Liver (tissue), 9 donors: ENCODE measurements around the gene ABHD17A. TPM values are rescaled to one million over a fixed set of nuclear protein-coding genes. Genes with fewer than 3 reads are reported as not detected.
A peak's percentile ranks its signal among the peaks of the same experiment; 100 is the strongest.

Experiments used
- DNase-seq: peaks from one replicate; pipeline ENCODE4 v3.0.0-alpha.2; 2017; ENCODE audit warnings: low spot score
- H3K27ac ChIP-seq, 2 donors: one replicate each; pipeline ENCODE4 v1.7.0; 2013; ENCODE audit warnings: inconsistent platforms in 2 of 2, low read length in 2 of 2, control low read depth in 1 of 2, low read depth in 1 of 2, mild to moderate bottlenecking in 1 of 2
- H3K27me3 ChIP-seq, 4 donors: one replicate each; pipeline versions ENCODE4 v1.6.1 to v1.7.0; 2013; ENCODE audit warnings: low read length in 3 of 4, inconsistent platforms in 1 of 4, mild to moderate bottlenecking in 1 of 4, moderate library complexity in 1 of 4; ENCODE audit not compliant: control insufficient read depth in 4 of 4, insufficient read depth in 4 of 4
- H3K36me3 ChIP-seq, 4 donors: one replicate each; pipeline versions ENCODE4 v1.6.1 to v1.7.0; 2013; ENCODE audit warnings: low read length in 3 of 4, mild to moderate bottlenecking in 3 of 4, low read depth in 1 of 4, moderate library complexity in 1 of 4; ENCODE audit not compliant: control insufficient read depth in 4 of 4, insufficient read depth in 3 of 4
- H3K4me1 ChIP-seq, 4 donors: one replicate each; pipeline versions ENCODE4 v1.6.1 to v1.7.0; 2013; ENCODE audit warnings: low read length in 3 of 4, mild to moderate bottlenecking in 3 of 4, moderate library complexity in 1 of 4; ENCODE audit not compliant: control insufficient read depth in 4 of 4, insufficient read depth in 4 of 4
- H3K4me3 ChIP-seq, 3 donors: one replicate each; pipeline versions ENCODE4 v1.6.1 to v1.7.0; 2013; ENCODE audit warnings: low read length in 3 of 3, control low read depth in 1 of 3, low read depth in 1 of 3, mild to moderate bottlenecking in 1 of 3
- H3K9ac ChIP-seq, 2 donors: one replicate each; pipeline ENCODE4 v1.7.0; 2013; ENCODE audit warnings: low read length in 2 of 2, mild to moderate bottlenecking in 2 of 2, moderate library complexity in 2 of 2, control low read depth in 1 of 2, low read depth in 1 of 2
- H3K9me3 ChIP-seq, 4 donors: one replicate each; pipeline versions ENCODE4 v1.6.1 to v1.7.0; 2013; ENCODE audit warnings: low read length in 3 of 4; ENCODE audit not compliant: control insufficient read depth in 4 of 4
- EGR1 ChIP-seq, 2 donors: IDR thresholded peaks; 2 replicates each; pipeline ENCODE4 v1.6.1; 2016 to 2018; ENCODE audit warnings: antibody characterized with exemption in 2 of 2, low read depth in 2 of 2
- FOXA1 ChIP-seq: IDR thresholded peaks from 2 replicates; pipeline ENCODE4 v1.6.1; 2016; ENCODE audit warnings: antibody characterized with exemption
- GABPA ChIP-seq, 2 donors: IDR thresholded peaks in 1 of 2; conservative IDR thresholded peaks in 1 of 2; 2 replicates each; pipeline ENCODE4 v1.6.1; 2016; ENCODE audit warnings: antibody characterized with exemption in 2 of 2, mild to moderate bottlenecking in 1 of 2, moderate library complexity in 1 of 2
- HNF4A ChIP-seq, 2 donors: conservative IDR thresholded peaks; 2 replicates each; pipeline ENCODE4 v1.6.1; 2016; ENCODE audit warnings: antibody characterized with exemption in 2 of 2, mild to moderate bottlenecking in 2 of 2
- HNF4G ChIP-seq: IDR thresholded peaks from 2 replicates; pipeline ENCODE4 v1.6.1; 2016; ENCODE audit warnings: antibody characterized with exemption
- JUND ChIP-seq, 2 donors: IDR thresholded peaks; 2 replicates each; pipeline ENCODE4 v1.6.1; 2016; ENCODE audit warnings: antibody characterized with exemption in 2 of 2
- NR2F2 ChIP-seq: IDR thresholded peaks from 2 replicates; pipeline ENCODE4 v1.6.1; 2016; ENCODE audit warnings: antibody characterized with exemption
- RXRA ChIP-seq, 2 donors: IDR thresholded peaks; 2 replicates each; pipeline ENCODE4 v1.6.1; 2017 to 2018; ENCODE audit warnings: antibody characterized with exemption in 2 of 2, mild to moderate bottlenecking in 1 of 2
- SP1 ChIP-seq: IDR thresholded peaks from 2 replicates; pipeline ENCODE4 v1.6.1; 2018; ENCODE audit warnings: antibody characterized with exemption, mild to moderate bottlenecking
- YY1 ChIP-seq: IDR thresholded peaks from 2 replicates; pipeline ENCODE4 v1.6.1; 2016; ENCODE audit warnings: antibody characterized with exemption, mild to moderate bottlenecking
- WGBS: extraction: QIAGEN DNeasy Blood & Tissue Kit; methylation state at CpG from one replicate; pipeline ENCODE4 v1.1.7; 2013; 5-methylcytosine and 5-hydroxymethylcytosine counted together
- polyA plus RNA-seq, 2 donors: library from polyadenylated mRNA; stranded (reverse) in 1 of 2; unstranded in 1 of 2; fragments of 200-250 nt in 1 of 2; fragments of >200 nt in 1 of 2; fragmentation: Nextera tagmentation in 1 of 2; extraction: Ambion mirVana in 1 of 2; gene quantifications; one replicate each; pipeline versions ENCODE4 v1.2.1 to v1.2.3, GENCODE V29; 2013 to 2015
- total RNA-seq, 2 donors: library from RNA; depleted of rRNA; stranded (reverse); fragments of >200 nt; gene quantifications; one replicate each; pipeline ENCODE4 v1.2.3, GENCODE V29; 2014
- TF ChIP-seq, protein P1 (sequence below): fragments of 150-350 bp; IDR thresholded peaks from 2 replicates; pipeline ENCODE4 v1.5.1; 2017; ENCODE audit warnings: improper control_type of control experiment, low read depth, low read length; ENCODE audit not compliant: missing input control
- TF ChIP-seq, protein P2 (sequence below): IDR thresholded peaks from 2 replicates; pipeline ENCODE4 v1.6.1; 2016; ENCODE audit warnings: antibody characterized with exemption, mild to moderate bottlenecking
- TF ChIP-seq, protein P3 (sequence below): IDR thresholded peaks from 2 replicates; pipeline ENCODE4 v1.6.1; 2016; ENCODE audit warnings: antibody characterized with exemption
- donor health status: healthy.
- donor health status: healthy.
- donor health status: healthy.
- donor health status: healthy.
- donor health status: healthy.

Gene ABHD17A
- total and polyA plus RNA-seq, 4 donors, result 8.1 to 30.2 (median 27.0) TPM

DNA sequence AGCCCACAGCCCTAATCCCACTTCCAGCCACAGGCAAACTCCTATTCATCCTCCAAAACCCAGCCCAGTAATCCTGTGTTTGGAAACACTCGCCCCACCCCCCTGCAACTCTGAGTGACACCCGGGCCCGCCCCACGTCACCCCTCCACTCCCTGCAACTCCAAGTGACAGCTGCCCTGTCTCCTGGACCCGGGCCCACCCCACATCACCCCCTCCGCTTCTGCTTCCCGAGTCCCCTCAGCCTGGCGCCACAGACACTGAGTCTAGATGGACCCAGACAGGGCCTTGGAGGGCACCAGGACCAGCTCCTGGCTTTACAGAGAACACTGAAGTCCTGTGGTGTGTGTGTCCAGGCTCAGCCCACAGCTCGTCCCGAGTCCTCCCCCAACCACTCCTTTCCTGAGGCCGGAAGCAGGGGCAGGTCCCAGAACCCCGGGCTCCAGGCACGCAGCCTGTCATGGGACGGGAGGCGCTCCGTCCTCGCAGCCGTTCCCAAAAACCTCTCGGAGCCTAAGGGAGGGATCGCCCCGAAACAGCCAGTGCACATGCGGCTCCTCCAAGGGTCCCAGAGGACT lies 44.7 kb downstream of the ABHD17A start:
- TF ChIP-seq JUND (IDR thresholded peaks at IDR 0.05) (no peak), SP1 (peak; percentile 11)
- H3K27ac ChIP-seq, result peak overlapping the region; percentile 62 to 75
- H3K9ac ChIP-seq, result no peak overlapping the region
- H3K36me3 ChIP-seq, result no peaks in the 10 kb centered on the region
- no peak for DNase-seq
- peaks cover 24 to 96% (median 80%) of the 10 kb centered on the region in 4 donors for H3K4me1 ChIP-seq
- H3K27me3 ChIP-seq, result no peaks in the 10 kb centered on the region
- H3K4me3 ChIP-seq, result no peak overlapping the region
- no peaks in the 10 kb centered on the region for H3K9me3 ChIP-seq
- 32% methylated on average over 22 of the region's 22 CpGs for WGBS

DNA sequence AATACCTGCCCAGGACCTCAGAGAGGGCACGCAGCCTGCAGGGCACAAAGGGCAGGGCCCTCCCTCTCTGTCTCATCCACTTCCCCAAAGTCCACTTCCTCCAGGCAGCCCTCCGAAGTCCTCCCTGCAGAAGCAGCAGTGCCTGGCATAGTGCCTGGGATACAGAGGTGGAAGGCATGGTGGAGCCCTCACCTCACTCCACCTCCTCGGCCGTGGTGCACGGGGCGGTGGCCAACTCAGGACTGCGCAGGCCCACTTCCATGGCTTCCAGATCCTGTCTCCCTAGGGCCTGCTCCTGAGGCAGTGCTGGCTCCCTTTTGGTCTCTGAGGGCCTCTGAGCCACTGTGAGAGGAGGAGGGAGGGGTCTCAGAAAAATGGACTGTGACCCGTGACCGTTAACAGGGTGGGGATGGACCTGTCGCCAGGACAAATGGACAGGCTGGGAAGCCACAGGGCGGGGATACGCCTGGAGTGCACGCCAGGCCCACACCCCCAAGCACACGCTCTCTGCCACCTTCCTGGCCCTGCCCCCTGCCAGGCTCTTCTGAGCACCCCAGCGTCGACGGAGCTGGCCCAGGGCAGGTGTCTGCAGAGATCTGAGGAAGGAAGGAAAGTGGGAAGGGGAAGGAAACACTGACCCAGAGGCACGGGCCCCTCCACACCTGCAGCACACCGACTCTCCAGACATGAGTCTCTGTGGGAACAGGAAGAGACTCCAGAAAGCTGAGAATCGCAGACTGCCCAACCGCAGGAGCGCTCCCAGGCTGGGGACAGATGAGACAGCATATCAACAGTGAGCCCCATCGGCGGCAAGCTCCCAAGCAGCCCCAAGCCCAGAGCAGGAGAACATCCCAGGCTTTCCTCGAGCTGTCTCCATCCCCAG lies 45.4 kb downstream of the ABHD17A start:
- Histone ChIP-seq H3K4me3 (peak overlapping the region in 2 of 3 donors; percentile 2 to 42), H3K4me1 (peaks cover 26 to 92% (median 74%) of the 10 kb centered on the region in 4 donors), H3K9me3 (no peaks in the 10 kb centered on the region), H3K27ac (peak overlapping the region; percentile 62 to 75), H3K36me3 (no peaks in the 10 kb centered on the region), H3K27me3 (no peaks in the 10 kb centered on the region), H3K9ac (peak overlapping the region in 1 of 2 donors; percentile 41)
- 34% methylated on average over 25 of the region's 25 CpGs for WGBS
- peak; percentile 66 for TF ChIP-seq YY1
- peak in 1 of 2 donors; percentile 35 for TF ChIP-seq EGR1 (IDR thresholded peaks at IDR 0.05; ENCODE audit: low read depth in 2 of 2)
- TF ChIP-seq, protein P1, sequence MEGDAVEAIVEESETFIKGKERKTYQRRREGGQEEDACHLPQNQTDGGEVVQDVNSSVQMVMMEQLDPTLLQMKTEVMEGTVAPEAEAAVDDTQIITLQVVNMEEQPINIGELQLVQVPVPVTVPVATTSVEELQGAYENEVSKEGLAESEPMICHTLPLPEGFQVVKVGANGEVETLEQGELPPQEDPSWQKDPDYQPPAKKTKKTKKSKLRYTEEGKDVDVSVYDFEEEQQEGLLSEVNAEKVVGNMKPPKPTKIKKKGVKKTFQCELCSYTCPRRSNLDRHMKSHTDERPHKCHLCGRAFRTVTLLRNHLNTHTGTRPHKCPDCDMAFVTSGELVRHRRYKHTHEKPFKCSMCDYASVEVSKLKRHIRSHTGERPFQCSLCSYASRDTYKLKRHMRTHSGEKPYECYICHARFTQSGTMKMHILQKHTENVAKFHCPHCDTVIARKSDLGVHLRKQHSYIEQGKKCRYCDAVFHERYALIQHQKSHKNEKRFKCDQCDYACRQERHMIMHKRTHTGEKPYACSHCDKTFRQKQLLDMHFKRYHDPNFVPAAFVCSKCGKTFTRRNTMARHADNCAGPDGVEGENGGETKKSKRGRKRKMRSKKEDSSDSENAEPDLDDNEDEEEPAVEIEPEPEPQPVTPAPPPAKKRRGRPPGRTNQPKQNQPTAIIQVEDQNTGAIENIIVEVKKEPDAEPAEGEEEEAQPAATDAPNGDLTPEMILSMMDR, result no peak
- no peak for TF ChIP-seq NR2F2
- TF ChIP-seq, protein P2, sequence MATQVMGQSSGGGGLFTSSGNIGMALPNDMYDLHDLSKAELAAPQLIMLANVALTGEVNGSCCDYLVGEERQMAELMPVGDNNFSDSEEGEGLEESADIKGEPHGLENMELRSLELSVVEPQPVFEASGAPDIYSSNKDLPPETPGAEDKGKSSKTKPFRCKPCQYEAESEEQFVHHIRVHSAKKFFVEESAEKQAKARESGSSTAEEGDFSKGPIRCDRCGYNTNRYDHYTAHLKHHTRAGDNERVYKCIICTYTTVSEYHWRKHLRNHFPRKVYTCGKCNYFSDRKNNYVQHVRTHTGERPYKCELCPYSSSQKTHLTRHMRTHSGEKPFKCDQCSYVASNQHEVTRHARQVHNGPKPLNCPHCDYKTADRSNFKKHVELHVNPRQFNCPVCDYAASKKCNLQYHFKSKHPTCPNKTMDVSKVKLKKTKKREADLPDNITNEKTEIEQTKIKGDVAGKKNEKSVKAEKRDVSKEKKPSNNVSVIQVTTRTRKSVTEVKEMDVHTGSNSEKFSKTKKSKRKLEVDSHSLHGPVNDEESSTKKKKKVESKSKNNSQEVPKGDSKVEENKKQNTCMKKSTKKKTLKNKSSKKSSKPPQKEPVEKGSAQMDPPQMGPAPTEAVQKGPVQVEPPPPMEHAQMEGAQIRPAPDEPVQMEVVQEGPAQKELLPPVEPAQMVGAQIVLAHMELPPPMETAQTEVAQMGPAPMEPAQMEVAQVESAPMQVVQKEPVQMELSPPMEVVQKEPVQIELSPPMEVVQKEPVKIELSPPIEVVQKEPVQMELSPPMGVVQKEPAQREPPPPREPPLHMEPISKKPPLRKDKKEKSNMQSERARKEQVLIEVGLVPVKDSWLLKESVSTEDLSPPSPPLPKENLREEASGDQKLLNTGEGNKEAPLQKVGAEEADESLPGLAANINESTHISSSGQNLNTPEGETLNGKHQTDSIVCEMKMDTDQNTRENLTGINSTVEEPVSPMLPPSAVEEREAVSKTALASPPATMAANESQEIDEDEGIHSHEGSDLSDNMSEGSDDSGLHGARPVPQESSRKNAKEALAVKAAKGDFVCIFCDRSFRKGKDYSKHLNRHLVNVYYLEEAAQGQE, result peak; percentile 62
- peak; percentile 75 to 83 for TF ChIP-seq RXRA (IDR thresholded peaks at IDR 0.05)
- TF ChIP-seq SP1, result peak; percentile 90
- TF ChIP-seq HNF4G, result peak; percentile 76
- peak; percentile 87 to 89 for TF ChIP-seq HNF4A (conservative IDR thresholded peaks at IDR 0.05)
- TF ChIP-seq, protein P3, sequence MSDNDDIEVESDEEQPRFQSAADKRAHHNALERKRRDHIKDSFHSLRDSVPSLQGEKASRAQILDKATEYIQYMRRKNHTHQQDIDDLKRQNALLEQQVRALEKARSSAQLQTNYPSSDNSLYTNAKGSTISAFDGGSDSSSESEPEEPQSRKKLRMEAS, result peak; percentile 72
- TF ChIP-seq FOXA1, result no peak
- TF ChIP-seq JUND (IDR thresholded peaks at IDR 0.05), result peak in 1 of 2 donors; percentile 26
- TF ChIP-seq GABPA (IDR thresholded peaks at IDR 0.05 in 1 of 2, conservative IDR thresholded peaks at IDR 0.05 in 1 of 2), result peak in 1 of 2 donors; percentile 11
- DNase-seq, result peak; percentile 63
